Liver (tissue), 9 donors: ENCODE data around the gene CNKSR3. TPM values are rescaled to one million over a fixed set of nuclear protein-coding genes. Genes with fewer than 3 reads are reported as not detected.
A peak's percentile ranks its signal among the peaks of the same experiment; 100 is the strongest.

ENCODE experiments used
- DNase-seq: peaks from one replicate; pipeline ENCODE4 v3.0.0-alpha.2; 2017; ENCODE audit warnings: low spot score
- H3K27ac ChIP-seq, 2 donors: one replicate each; pipeline ENCODE4 v1.7.0; 2013; ENCODE audit warnings: inconsistent platforms in 2 of 2, low read length in 2 of 2, control low read depth in 1 of 2, low read depth in 1 of 2, mild to moderate bottlenecking in 1 of 2
- H3K27me3 ChIP-seq, 4 donors: one replicate each; pipeline versions ENCODE4 v1.6.1 to v1.7.0; 2013; ENCODE audit warnings: low read length in 3 of 4, inconsistent platforms in 1 of 4, mild to moderate bottlenecking in 1 of 4, moderate library complexity in 1 of 4; ENCODE audit not compliant: control insufficient read depth in 4 of 4, insufficient read depth in 4 of 4
- H3K36me3 ChIP-seq, 4 donors: one replicate each; pipeline versions ENCODE4 v1.6.1 to v1.7.0; 2013; ENCODE audit warnings: low read length in 3 of 4, mild to moderate bottlenecking in 3 of 4, low read depth in 1 of 4, moderate library complexity in 1 of 4; ENCODE audit not compliant: control insufficient read depth in 4 of 4, insufficient read depth in 3 of 4
- H3K4me1 ChIP-seq, 4 donors: one replicate each; pipeline versions ENCODE4 v1.6.1 to v1.7.0; 2013; ENCODE audit warnings: low read length in 3 of 4, mild to moderate bottlenecking in 3 of 4, moderate library complexity in 1 of 4; ENCODE audit not compliant: control insufficient read depth in 4 of 4, insufficient read depth in 4 of 4
- H3K4me3 ChIP-seq, 3 donors: one replicate each; pipeline versions ENCODE4 v1.6.1 to v1.7.0; 2013; ENCODE audit warnings: low read length in 3 of 3, control low read depth in 1 of 3, low read depth in 1 of 3, mild to moderate bottlenecking in 1 of 3
- H3K9ac ChIP-seq, 2 donors: one replicate each; pipeline ENCODE4 v1.7.0; 2013; ENCODE audit warnings: low read length in 2 of 2, mild to moderate bottlenecking in 2 of 2, moderate library complexity in 2 of 2, control low read depth in 1 of 2, low read depth in 1 of 2
- H3K9me3 ChIP-seq, 4 donors: one replicate each; pipeline versions ENCODE4 v1.6.1 to v1.7.0; 2013; ENCODE audit warnings: low read length in 3 of 4; ENCODE audit not compliant: control insufficient read depth in 4 of 4
- EGR1 ChIP-seq, 2 donors: IDR thresholded peaks; 2 replicates each; pipeline ENCODE4 v1.6.1; 2016 to 2018; ENCODE audit warnings: antibody characterized with exemption in 2 of 2, low read depth in 2 of 2
- FOXA1 ChIP-seq: IDR thresholded peaks from 2 replicates; pipeline ENCODE4 v1.6.1; 2016; ENCODE audit warnings: antibody characterized with exemption
- FOXA2 ChIP-seq: IDR thresholded peaks from 2 replicates; pipeline ENCODE4 v1.6.1; 2016; ENCODE audit warnings: antibody characterized with exemption
- GABPA ChIP-seq, 2 donors: IDR thresholded peaks in 1 of 2; conservative IDR thresholded peaks in 1 of 2; 2 replicates each; pipeline ENCODE4 v1.6.1; 2016; ENCODE audit warnings: antibody characterized with exemption in 2 of 2, mild to moderate bottlenecking in 1 of 2, moderate library complexity in 1 of 2
- HNF4A ChIP-seq, 2 donors: conservative IDR thresholded peaks; 2 replicates each; pipeline ENCODE4 v1.6.1; 2016; ENCODE audit warnings: antibody characterized with exemption in 2 of 2, mild to moderate bottlenecking in 2 of 2
- HNF4G ChIP-seq: IDR thresholded peaks from 2 replicates; pipeline ENCODE4 v1.6.1; 2016; ENCODE audit warnings: antibody characterized with exemption
- JUND ChIP-seq, 2 donors: IDR thresholded peaks; 2 replicates each; pipeline ENCODE4 v1.6.1; 2016; ENCODE audit warnings: antibody characterized with exemption in 2 of 2
- NR2F2 ChIP-seq: IDR thresholded peaks from 2 replicates; pipeline ENCODE4 v1.6.1; 2016; ENCODE audit warnings: antibody characterized with exemption
- RAD21 ChIP-seq, 2 donors: IDR thresholded peaks; 2 replicates each; pipeline ENCODE4 v1.6.1; 2016; ENCODE audit warnings: antibody characterized with exemption in 2 of 2, mild to moderate bottlenecking in 2 of 2
- RXRA ChIP-seq, 2 donors: IDR thresholded peaks; 2 replicates each; pipeline ENCODE4 v1.6.1; 2017 to 2018; ENCODE audit warnings: antibody characterized with exemption in 2 of 2, mild to moderate bottlenecking in 1 of 2
- SP1 ChIP-seq: IDR thresholded peaks from 2 replicates; pipeline ENCODE4 v1.6.1; 2018; ENCODE audit warnings: antibody characterized with exemption, mild to moderate bottlenecking
- TAF1 ChIP-seq: conservative IDR thresholded peaks from 2 replicates; pipeline ENCODE4 v1.6.1; 2016; ENCODE audit warnings: antibody characterized with exemption, mild to moderate bottlenecking
- YY1 ChIP-seq: IDR thresholded peaks from 2 replicates; pipeline ENCODE4 v1.6.1; 2016; ENCODE audit warnings: antibody characterized with exemption, mild to moderate bottlenecking
- WGBS: extraction: QIAGEN DNeasy Blood & Tissue Kit; methylation state at CpG from one replicate; pipeline ENCODE4 v1.1.7; 2013; 5-methylcytosine and 5-hydroxymethylcytosine counted together
- polyA plus RNA-seq, 2 donors: library from polyadenylated mRNA; stranded (reverse) in 1 of 2; unstranded in 1 of 2; fragments of 200-250 nt in 1 of 2; fragments of >200 nt in 1 of 2; fragmentation: Nextera tagmentation in 1 of 2; extraction: Ambion mirVana in 1 of 2; gene quantifications; one replicate each; pipeline versions ENCODE4 v1.2.1 to v1.2.3, GENCODE V29; 2013 to 2015
- total RNA-seq, 2 donors: library from RNA; depleted of rRNA; stranded (reverse); fragments of >200 nt; gene quantifications; one replicate each; pipeline ENCODE4 v1.2.3, GENCODE V29; 2014
- TF ChIP-seq, protein P1 (sequence below): IDR thresholded peaks from 2 replicates; pipeline ENCODE4 v1.6.1; 2016; ENCODE audit warnings: antibody characterized with exemption
- TF ChIP-seq, protein P2 (sequence below): fragments of 150-350 bp; IDR thresholded peaks from 2 replicates; pipeline ENCODE4 v1.5.1; 2017; ENCODE audit warnings: improper control_type of control experiment, low read depth, low read length; ENCODE audit not compliant: missing input control
- TF ChIP-seq, protein P3 (sequence below): IDR thresholded peaks from 2 replicates; pipeline ENCODE4 v1.6.1; 2016; ENCODE audit warnings: antibody characterized with exemption
- TF ChIP-seq, protein P4 (sequence below): IDR thresholded peaks from 2 replicates; pipeline ENCODE4 v1.6.1; 2016; ENCODE audit warnings: antibody characterized with exemption, mild to moderate bottlenecking
- TF ChIP-seq, protein P5 (sequence below): IDR thresholded peaks from 2 replicates; pipeline ENCODE4 v1.6.1; 2016; ENCODE audit warnings: antibody characterized with exemption
- donor health status: healthy.
- donor health status: healthy.
- donor health status: healthy.
- donor health status: healthy.
- donor health status: healthy.

CNKSR3 gene
- total and polyA plus RNA-seq, 4 donors, result 6.4 to 22.7 (median 15.0) TPM

DNA sequence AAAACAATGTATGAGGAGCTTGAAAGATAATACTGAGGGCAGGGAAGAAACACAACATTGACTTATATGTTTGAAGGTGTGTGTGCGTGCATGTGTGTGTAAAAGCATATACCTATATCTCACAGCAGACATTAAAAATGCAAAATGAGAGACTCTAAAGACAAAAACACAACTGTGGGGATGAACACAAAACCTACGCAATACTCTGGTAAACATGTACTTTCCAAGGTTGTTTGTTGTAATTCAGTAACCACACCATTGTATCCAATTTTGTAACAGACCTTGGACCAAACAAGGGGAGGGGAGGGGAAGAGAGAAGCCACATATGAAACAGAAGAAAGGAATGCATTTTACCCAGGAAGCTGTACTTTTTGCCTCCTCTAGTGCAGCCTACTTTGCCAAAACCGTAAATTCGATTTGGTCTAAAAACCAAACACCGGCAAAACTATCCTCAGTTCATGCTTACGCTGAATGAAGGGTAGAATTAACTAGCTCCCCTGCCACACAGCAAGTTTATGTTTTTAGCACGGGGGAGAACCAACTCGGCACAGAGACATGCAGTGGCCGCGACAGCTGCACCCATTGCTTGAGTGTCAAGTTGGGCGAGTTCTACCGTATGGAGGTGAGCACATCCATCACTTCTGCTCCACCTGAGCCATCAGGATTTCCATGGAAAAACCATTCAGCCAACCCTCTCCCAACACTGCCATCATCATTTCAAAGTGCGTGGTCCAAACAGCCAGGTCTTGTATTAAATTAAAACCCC lies 50.0 kb downstream of the CNKSR3 start:
- no peaks in the 10 kb centered on the region for H3K27me3 ChIP-seq
- H3K4me3 ChIP-seq, result peak overlapping the region in 1 of 3 donors; percentile 48
- H3K27ac ChIP-seq, result peak overlapping the region; percentile 86 to 88
- TF ChIP-seq, protein P1, sequence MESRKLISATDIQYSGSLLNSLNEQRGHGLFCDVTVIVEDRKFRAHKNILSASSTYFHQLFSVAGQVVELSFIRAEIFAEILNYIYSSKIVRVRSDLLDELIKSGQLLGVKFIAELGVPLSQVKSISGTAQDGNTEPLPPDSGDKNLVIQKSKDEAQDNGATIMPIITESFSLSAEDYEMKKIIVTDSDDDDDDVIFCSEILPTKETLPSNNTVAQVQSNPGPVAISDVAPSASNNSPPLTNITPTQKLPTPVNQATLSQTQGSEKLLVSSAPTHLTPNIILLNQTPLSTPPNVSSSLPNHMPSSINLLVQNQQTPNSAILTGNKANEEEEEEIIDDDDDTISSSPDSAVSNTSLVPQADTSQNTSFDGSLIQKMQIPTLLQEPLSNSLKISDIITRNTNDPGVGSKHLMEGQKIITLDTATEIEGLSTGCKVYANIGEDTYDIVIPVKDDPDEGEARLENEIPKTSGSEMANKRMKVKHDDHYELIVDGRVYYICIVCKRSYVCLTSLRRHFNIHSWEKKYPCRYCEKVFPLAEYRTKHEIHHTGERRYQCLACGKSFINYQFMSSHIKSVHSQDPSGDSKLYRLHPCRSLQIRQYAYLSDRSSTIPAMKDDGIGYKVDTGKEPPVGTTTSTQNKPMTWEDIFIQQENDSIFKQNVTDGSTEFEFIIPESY, result peak; percentile 83
- TF ChIP-seq RAD21 (IDR thresholded peaks at IDR 0.05) (peak; percentile 61 to 64), TAF1 (no peak), NR2F2 (no peak), JUND (IDR thresholded peaks at IDR 0.05) (peak; percentile 68 to 91), HNF4A (conservative IDR thresholded peaks at IDR 0.05) (peak; percentile 87 to 94), FOXA2 (peak; percentile 93), SP1 (peak; percentile 79), RXRA (IDR thresholded peaks at IDR 0.05) (peak; percentile 66 to 85), GABPA (IDR thresholded peaks at IDR 0.05 in 1 of 2, conservative IDR thresholded peaks at IDR 0.05 in 1 of 2) (peak in 1 of 2 donors; percentile 35), EGR1 (IDR thresholded peaks at IDR 0.05; ENCODE audit: low read depth in 2 of 2) (no peak), YY1 (peak; percentile 83), HNF4G (peak; percentile 68), FOXA1 (peak; percentile 86)
- TF ChIP-seq, protein P2, sequence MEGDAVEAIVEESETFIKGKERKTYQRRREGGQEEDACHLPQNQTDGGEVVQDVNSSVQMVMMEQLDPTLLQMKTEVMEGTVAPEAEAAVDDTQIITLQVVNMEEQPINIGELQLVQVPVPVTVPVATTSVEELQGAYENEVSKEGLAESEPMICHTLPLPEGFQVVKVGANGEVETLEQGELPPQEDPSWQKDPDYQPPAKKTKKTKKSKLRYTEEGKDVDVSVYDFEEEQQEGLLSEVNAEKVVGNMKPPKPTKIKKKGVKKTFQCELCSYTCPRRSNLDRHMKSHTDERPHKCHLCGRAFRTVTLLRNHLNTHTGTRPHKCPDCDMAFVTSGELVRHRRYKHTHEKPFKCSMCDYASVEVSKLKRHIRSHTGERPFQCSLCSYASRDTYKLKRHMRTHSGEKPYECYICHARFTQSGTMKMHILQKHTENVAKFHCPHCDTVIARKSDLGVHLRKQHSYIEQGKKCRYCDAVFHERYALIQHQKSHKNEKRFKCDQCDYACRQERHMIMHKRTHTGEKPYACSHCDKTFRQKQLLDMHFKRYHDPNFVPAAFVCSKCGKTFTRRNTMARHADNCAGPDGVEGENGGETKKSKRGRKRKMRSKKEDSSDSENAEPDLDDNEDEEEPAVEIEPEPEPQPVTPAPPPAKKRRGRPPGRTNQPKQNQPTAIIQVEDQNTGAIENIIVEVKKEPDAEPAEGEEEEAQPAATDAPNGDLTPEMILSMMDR, result no peak
- TF ChIP-seq, protein P3, sequence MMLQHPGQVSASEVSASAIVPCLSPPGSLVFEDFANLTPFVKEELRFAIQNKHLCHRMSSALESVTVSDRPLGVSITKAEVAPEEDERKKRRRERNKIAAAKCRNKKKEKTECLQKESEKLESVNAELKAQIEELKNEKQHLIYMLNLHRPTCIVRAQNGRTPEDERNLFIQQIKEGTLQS, result peak; percentile 76
- TF ChIP-seq, protein P4, sequence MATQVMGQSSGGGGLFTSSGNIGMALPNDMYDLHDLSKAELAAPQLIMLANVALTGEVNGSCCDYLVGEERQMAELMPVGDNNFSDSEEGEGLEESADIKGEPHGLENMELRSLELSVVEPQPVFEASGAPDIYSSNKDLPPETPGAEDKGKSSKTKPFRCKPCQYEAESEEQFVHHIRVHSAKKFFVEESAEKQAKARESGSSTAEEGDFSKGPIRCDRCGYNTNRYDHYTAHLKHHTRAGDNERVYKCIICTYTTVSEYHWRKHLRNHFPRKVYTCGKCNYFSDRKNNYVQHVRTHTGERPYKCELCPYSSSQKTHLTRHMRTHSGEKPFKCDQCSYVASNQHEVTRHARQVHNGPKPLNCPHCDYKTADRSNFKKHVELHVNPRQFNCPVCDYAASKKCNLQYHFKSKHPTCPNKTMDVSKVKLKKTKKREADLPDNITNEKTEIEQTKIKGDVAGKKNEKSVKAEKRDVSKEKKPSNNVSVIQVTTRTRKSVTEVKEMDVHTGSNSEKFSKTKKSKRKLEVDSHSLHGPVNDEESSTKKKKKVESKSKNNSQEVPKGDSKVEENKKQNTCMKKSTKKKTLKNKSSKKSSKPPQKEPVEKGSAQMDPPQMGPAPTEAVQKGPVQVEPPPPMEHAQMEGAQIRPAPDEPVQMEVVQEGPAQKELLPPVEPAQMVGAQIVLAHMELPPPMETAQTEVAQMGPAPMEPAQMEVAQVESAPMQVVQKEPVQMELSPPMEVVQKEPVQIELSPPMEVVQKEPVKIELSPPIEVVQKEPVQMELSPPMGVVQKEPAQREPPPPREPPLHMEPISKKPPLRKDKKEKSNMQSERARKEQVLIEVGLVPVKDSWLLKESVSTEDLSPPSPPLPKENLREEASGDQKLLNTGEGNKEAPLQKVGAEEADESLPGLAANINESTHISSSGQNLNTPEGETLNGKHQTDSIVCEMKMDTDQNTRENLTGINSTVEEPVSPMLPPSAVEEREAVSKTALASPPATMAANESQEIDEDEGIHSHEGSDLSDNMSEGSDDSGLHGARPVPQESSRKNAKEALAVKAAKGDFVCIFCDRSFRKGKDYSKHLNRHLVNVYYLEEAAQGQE, result peak; percentile 73
- TF ChIP-seq, protein P5, sequence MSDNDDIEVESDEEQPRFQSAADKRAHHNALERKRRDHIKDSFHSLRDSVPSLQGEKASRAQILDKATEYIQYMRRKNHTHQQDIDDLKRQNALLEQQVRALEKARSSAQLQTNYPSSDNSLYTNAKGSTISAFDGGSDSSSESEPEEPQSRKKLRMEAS, result peak; percentile 84
- no peaks in the 10 kb centered on the region for H3K9me3 ChIP-seq
- H3K36me3 ChIP-seq, result no peaks in the 10 kb centered on the region
- peak overlapping the region in 1 of 2 donors; percentile 49 for H3K9ac ChIP-seq
- peaks cover 17 to 49% (median 34%) of the 10 kb centered on the region in 4 donors for H3K4me1 ChIP-seq
- WGBS, result 49% methylated on average over 13 of the region's 13 CpGs
- DNase-seq, result no peak
